K562 (cell line): Measurements from ENCODE around the gene DCPS. TPM values are rescaled to one million over a fixed set of nuclear protein-coding genes. Genes with fewer than 3 reads are reported as not detected.

ENCODE experiments used
- ESRRA ChIP-seq: fragments of 450-650 bp; IDR thresholded peaks from 2 replicates; pipeline ENCODE4 v1.6.1; 2014; ENCODE audit warnings: low read depth, mild to moderate bottlenecking, moderate library complexity, borderline replicate concordance
- POLR2G ChIP-seq: fragments of 200-400 bp; formaldehyde crosslinking; IDR thresholded peaks from 2 replicates; pipeline ENCODE4 v1.6.1; 2017; ENCODE audit warnings: low read depth, mild to moderate bottlenecking, antibody characterized with exemption, low read length, moderate library complexity
- RCOR1 ChIP-seq, 2 experiments: IDR thresholded peaks; 2 replicates each; pipeline ENCODE4 v1.6.1; 2012; ENCODE audit warnings: low read depth in 2 of 2, low read length in 2 of 2, borderline replicate concordance in 1 of 2, improper control_type of control experiment in 1 of 2
- REST ChIP-seq, 2 experiments: fragments of 450-650 bp; formaldehyde crosslinking in 1 of 2; IDR thresholded peaks; 2 replicates each; pipeline versions ENCODE4 v1.4.0 to v1.6.1; 2014 to 2020; ENCODE audit warnings: mild to moderate bottlenecking in 2 of 2, borderline replicate concordance in 1 of 2, low read depth in 1 of 2
- polyA plus RNA-seq, 8 experiments: library from polyadenylated mRNA; depleted of rRNA in 4 of 8; stranded (reverse) in 5 of 8; unstranded in 3 of 8; fragments of >200 nt; fragmentation: Nextera tagmentation in 2 of 8; fragmentation: Illumina TruSeq in 1 of 8; extraction: Ambion mirVana in 2 of 8; extraction: Trizol in 1 of 8; gene quantifications; 2 replicates each; pipeline versions ENCODE4 v1.2.1 to v1.2.3, GENCODE V29; 2011 to 2014; ENCODE audit warnings: inconsistent platforms in 1 of 8, missing spikeins in 1 of 8
- total RNA-seq, 7 experiments: library from RNA; depleted of rRNA in 6 of 7; stranded (reverse); fragments of >200 nt in 6 of 7; fragmentation: Illumina TruSeq in 2 of 7; extraction: Trizol in 2 of 7; gene quantifications; 2 replicates each; pipeline versions ENCODE4 v1.2.1 to v1.2.3, GENCODE V29; 2011 to 2021; ENCODE audit warnings: low replicate concordance in 1 of 7

The DCPS gene
- total and polyA plus RNA-seq, 9 of the 15 experiments (the other 6 are each of a cell fraction or from before 2014, with no cell fraction given), result 8.7 to 38.1 (median 17.9) TPM

GRCh38 chr11:126391970-126392632, 88.2 kb downstream of the DCPS start (continued):
- TF ChIP-seq REST (IDR thresholded peaks at IDR 0.05; ENCODE audit: borderline replicate concordance) (peak; percentile 87), REST (CRISPR knock-in tag; IDR thresholded peaks at IDR 0.05; ENCODE audit: low read depth) (no peak), ESRRA (peak; percentile 35; the same call in 1 of the 2 replicates), RCOR1 (IDR thresholded peaks at IDR 0.05; ENCODE audit: borderline replicate concordance in 1 of 2, low read depth in 2 of 2, low read length in 2 of 2) (0 out of 4 replicates have a peak, but pooled peaks of 1 of the 2 experiments have one; percentile 32), POLR2G (no peak)
